Endothelial cell of umbilical vein (primary cell): ENCODE data around the gene SDHAF2.
"Not testable (repeated sequence)": the region's sequence is repeated elsewhere in the genome, so short reads cannot be mapped to it uniquely, and the experiment has no call there.

Source experiments
- CTCF ChIP-seq, 2 donors: IDR thresholded peaks; 1 replicate in 1 of 2; 2 replicates in 1 of 2; pipeline ENCODE4 v1.5.1; 2011; ENCODE audit warnings: low read length in 2 of 2, mild to moderate bottlenecking in 2 of 2, moderate library complexity in 2 of 2, control low read depth in 1 of 2, inconsistent platforms in 1 of 2, low read depth in 1 of 2; ENCODE audit not compliant: insufficient read depth in 1 of 2; ENCODE audit errors: extremely low read depth in 1 of 2
- EZH2 ChIP-seq: IDR thresholded peaks from 2 replicates; pipeline ENCODE4 v1.6.1; 2012; ENCODE audit warnings: borderline replicate concordance, low read depth, mild to moderate bottlenecking, moderate library complexity, low read length, inconsistent platforms; ENCODE audit not compliant: severe bottlenecking
- FOS ChIP-seq: IDR thresholded peaks from 2 replicates; pipeline ENCODE4 v1.6.1; 2011; ENCODE audit warnings: mild to moderate bottlenecking, low read length, moderate library complexity, borderline replicate concordance; ENCODE audit not compliant: insufficient read depth
- GATA2 ChIP-seq: IDR thresholded peaks from 2 replicates; pipeline ENCODE4 v1.7.0; 2011; ENCODE audit warnings: low read depth, mild to moderate bottlenecking, moderate library complexity, mixed read lengths, low read length; ENCODE audit not compliant: insufficient read length, insufficient read depth
- JUN ChIP-seq: IDR thresholded peaks from 2 replicates; pipeline ENCODE4 v1.6.1; 2011; ENCODE audit warnings: borderline replicate concordance, low read depth; ENCODE audit not compliant: insufficient read length, insufficient read depth
- MYC ChIP-seq: IDR thresholded peaks from one replicate; pipeline ENCODE4 v1.6.1; 2011; ENCODE audit warnings: mild to moderate bottlenecking, low read depth, low read length
- POLR2A ChIP-seq: IDR thresholded peaks from 2 replicates; pipeline ENCODE4 v1.6.1; 2012; ENCODE audit warnings: low read depth, mild to moderate bottlenecking, control low read depth, low read length
- POLR2AphosphoS5 ChIP-seq: IDR thresholded peaks from 2 replicates; pipeline ENCODE4 v1.6.1; 2012; ENCODE audit warnings: low read depth, mild to moderate bottlenecking, control low read depth, low read length, moderate library complexity; ENCODE audit not compliant: insufficient read depth
- TF ChIP-seq, protein P1 (sequence below): IDR thresholded peaks from 2 replicates; pipeline ENCODE4 v1.6.1; 2011; ENCODE audit not compliant: insufficient read depth, insufficient read length

- TF ChIP-seq EZH2; CTCF (IDR thresholded peaks at IDR 0.05; ENCODE audit: extremely low read depth in 1 of 2, insufficient read depth in 1 of 2, low read depth in 1 of 2, low read length in 2 of 2); POLR2AphosphoS5; POLR2A; JUN; GATA2; FOS; MYC: not testable (repeated sequence)
- TF ChIP-seq, protein P1, sequence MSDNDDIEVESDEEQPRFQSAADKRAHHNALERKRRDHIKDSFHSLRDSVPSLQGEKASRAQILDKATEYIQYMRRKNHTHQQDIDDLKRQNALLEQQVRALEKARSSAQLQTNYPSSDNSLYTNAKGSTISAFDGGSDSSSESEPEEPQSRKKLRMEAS, result not testable (repeated sequence)
Observed at GRCh38 chr11:61430839-61431238, 915 bp downstream of the SDHAF2 start.
